HK-2 (cell line): ENCODE data around the gene ATG4B.

Experiments used
- DNase-seq: peaks from one replicate; pipeline ENCODE4 v3.0.0-alpha.2; 2018; ENCODE audit not compliant: unreplicated experiment

Gene ATG4B

DNA sequence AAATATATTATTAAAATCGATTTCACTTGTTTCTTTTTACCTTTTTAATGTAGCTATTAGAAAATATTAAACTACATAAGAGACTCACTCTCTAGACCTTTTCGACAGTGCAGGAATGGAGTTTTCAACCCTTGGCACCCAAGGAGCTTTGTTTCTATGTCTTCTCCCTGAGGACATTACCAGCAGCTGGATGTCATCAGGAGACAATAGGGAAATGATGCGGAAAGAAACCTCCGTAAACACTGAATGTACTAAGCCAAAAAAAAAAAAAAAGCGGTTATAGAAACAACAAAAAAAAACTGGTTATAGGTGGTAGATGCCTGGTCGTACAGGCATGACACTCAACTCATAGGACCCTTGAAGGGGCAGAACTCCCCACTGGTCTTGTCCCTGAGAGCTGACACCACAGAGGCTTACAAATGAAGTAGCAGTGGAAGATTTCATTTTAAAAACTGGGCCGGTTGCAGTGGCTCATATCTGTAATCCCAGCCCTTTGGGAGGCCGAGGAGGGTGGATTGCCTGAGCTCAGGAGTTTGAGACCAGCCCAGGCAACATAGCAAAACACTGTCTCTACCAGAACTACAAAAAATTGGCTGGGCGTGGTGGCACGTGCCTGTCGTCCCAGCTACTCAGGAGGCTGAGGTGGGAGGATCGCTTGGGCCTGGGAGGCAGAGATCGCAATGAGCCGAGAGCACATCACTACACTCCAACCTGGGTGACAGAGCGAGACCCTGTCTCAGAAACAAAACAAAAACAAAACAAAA is 24.3 kb upstream of the ATG4B start:
- DNase-seq, result no peak

DNA sequence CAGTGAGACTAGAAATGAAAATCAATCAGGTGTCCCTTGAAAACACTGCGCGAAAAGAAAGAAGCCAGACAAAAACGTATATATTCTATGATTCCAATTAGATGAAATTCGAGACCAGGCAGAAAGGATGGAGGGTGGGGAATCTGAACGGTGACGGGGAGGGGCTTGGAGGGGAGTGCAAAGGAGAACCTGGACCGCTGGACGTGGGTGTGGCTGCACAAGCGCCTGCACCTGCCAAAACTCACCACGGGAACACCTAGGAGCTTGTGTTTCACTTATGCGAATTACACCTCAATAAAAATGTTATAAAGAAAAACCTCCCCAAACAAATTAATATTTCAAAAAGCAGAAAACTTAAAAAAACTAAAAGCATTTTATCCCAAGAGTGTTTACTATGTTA is 22.5 kb upstream of the ATG4B start:
- no peak for DNase-seq

DNA sequence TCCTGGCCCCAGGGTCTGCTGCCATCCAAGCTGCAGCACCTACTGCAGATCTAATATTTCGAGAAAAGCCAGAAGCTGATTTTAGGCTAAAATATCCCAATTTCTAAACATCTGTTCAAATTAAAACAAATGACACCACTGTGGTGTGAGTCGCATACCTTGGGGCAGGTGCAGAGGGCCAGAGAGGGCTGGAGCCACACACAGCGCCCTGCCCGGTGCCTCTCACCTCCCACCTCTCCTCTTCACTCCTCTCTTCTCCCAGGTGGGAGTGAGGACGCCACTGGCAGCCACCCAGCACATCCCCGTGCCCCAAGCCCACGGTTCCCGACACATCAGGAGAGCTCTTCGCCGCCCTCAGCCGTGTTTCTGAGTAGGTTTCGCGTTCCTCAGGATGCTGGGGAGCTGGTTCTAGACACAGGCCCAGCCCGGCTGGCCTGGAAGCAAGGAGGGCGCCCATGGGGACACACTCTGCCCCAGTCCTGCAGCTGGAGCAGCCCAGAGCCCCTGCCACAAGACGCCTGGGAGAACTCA is 21.9 kb upstream of the ATG4B start:
- DNase-seq, result no peak

GRCh38 chr2:241616168-241617125 is 21.0 kb upstream of the ATG4B start:
- no peak for DNase-seq

DNA sequence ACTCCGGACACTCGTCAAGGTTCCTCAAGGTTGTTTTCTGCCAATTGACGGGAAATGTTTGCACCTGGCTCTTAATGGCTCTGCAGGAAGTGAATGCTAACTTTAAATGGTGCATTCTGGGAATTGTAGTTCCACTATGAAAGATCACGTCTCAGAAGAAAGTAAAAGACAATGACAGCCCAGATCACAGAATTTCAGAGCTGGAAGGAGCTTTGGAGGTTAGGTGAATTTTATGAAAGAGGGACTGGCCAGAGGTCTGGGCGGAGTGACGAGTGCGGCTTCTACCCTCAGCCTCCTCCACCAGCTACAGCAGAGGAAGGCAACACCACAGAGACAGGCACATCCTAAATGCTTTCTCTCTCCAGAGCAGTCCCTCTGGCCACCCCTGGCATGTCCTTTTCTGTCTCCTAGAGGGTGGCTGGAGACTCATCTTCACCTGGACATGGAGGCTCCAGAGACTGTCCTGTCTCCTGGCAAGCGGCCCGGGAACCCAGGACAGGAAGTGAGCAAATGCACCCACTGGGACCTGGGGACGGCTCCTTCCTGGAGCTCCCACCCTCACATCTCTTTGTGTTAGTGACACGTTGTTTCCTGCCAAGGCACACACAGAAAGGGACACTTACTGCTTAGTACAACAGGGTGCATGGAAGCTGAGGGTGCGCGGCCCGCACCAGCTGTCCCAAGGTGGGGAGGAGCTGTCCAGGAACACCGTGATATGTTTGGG is 19.9 kb upstream of the ATG4B start:
- peak; percentile 27 for DNase-seq

GRCh38 chr2:241618296-241618805 is 19.1 kb upstream of the ATG4B start:
- no peak for DNase-seq

GRCh38 chr2:241618829-241619228 is 18.7 kb upstream of the ATG4B start:
- DNase-seq, result no peak

DNA sequence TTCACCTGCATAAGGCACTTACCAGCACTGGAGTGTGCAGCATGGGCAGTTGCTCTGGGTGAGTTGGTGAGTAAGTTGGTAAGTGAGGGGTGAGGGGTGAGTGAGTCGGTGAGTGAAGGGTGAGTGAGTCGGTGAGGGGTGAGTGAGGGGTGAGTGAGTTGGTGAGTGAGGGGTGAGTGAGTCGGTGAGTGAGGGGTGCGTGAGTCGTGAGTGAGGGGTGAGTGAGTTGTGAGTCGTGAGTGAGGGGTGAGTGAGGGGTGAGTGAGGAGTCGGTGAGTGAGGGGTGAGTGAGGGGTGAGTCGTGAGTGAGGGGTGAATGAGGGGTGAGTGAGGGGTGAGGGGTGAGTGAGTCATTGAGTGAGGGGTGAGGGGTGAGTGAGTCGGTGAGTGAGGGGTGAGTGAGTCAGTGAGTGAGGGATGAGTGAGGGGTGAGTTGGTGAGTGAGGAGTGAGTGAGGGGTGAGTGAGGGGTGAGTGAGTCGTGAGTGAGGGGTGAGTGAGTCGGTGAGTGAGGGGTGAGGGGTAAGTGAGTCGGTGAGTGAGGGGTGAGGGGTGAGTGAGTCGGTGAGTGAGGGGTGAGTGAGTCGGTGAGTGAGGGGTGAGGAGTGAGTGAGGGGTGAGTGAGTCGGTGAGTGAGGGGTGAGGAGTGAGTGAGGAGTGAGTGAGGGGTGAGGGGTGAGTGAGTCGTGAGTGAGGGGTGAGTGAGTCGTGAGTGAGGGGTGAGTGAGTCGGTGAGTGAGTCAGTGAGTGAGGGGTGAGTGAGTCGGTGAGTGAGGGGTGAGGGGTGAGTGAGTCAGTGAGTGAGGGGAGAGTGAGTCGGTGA is 17.7 kb upstream of the ATG4B start:
- no peak for DNase-seq

- DNase-seq, result peak; percentile 14
Observed at GRCh38 chr2:241620419-241620769, 17.1 kb upstream of the ATG4B start.

GRCh38 chr2:241627675-241628074 is 9.8 kb upstream of the ATG4B start:
- no peak for DNase-seq

DNA sequence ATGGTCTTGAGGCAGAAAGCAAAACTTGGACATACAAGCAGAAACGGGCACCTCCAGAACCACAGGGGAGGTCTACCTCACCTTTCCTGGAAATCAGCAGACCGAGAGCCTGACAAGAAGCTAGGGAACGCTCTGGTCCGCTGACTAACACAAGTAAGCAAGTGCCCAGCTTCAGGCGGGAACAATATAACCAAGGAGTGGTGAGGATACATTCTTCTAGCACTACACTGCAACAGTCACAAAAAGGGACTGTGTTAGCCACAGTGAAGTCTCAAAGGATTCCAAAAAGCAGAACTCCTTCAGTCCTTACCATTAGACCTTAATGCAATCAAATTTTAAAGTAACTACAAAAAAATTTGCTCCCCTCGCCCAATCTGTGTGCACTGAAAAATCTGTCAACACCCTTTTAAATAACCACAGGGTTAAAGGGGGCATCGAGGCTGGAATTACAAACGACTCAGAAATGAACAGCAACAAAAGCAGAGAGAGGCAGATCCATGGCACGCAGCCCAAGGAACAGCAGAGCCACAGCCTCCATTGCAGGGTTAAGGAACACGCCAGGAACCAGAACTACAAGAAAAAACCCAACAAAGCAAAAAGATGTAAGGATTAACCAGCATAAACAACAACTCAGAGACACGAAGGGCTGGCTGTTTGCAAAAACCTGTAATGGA is 7.6 kb upstream of the ATG4B start:
- no peak for DNase-seq

DNA sequence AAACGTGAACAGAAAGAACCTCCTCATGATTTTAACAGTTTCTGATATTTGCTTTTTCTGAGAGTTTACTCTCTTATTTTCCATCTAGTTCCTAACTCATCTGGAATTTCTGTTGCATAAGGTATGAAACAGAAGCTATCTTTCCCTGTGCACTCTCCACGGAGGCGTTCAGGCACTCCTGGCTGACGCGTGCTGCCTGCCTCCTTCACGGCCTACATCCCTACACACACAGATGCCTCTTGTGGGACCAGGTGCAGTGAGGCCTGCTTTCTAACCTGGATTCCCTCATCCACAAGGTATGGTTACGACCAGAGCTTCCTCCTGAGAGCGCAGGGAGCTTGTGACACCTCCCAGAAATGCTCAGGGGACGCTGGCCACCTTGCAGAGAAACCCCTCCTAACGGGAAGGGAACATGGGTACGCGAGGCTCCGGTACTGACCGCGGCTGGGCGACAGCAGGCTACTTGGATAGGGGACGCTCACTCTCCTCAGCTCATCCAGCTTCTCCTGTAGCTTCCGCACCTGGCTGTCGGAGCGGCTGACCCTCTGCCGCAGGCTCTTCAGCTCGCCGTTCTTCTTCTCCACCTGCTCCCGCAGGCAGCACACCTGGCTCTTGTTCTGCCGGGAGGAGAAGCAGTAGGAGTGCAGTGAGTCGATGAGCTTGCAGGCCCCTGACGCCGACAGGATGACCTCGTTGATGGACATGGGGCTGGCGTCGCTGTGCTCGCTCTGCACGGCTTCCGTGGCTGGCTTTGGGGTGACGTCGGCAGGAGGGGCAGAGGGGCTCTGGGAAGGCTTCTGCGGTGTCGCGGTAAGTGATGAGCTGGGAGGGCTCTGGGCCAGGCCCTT is 4.8 kb upstream of the ATG4B start:
- no peak for DNase-seq

- no peak for DNase-seq
Observed at GRCh38 chr2:241633561-241633960, 3.9 kb upstream of the ATG4B start.

DNA sequence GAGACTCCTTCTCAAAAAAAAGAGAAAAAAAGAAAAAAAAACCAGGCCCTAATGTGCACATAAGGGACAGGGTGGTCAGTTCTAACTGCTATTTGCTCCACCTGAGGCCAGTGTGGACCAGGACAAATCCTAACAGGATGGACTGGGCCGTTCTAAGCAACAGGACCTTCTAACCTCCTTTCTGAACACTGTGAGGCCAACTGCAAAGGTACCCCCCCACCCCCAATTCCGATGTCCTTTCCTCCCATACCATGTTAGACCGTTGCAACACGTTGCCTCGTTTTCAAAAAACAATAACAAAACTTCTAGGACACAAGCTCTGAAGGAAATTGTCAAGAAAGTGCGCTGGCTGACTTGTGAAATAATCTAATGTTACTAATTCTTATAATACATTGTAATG is 1.7 kb upstream of the ATG4B start:
- no peak for DNase-seq

DNA sequence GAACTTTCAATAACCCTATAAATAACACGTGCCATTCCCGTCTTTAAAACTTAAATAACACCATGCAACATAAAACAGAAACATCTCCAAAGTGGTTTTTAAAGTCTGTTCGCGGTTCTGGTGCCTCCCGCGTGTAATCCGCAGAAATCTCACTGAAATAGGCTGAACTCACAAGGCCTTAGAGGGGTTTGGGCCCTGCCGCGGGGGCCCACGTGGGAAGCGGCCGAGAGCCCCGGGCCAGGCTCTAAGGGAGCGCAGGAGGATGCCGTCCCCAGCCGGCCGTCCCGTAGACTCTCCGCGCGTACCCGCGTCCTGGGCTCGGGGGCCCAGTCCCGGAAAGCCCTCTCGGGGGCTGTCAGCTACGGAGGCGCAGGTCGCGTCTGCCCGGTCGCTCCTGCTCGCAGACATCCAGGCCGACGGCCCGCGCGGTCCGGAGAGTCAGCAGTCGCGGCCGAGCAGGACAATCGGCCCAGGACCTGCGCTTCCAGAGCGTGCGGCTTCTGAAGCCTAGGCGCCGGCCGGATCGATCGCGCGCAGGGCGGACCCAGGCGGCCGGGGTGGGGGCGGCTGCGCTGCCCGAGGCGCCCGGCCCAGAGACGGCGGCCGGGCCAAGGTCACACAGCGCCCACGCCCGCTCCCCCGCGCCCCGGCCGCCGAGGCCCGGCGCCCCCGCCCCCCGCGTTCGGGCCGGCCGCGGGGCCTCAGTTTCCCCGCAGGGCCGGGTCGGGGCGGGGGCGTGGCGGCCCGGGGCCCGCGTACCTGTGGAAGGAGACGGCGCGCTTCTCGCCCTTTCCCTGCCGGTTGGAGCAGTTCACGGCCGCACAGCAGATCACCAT is 1.1 kb upstream of the ATG4B start:
- DNase-seq, result peak; percentile 55

- no peak for DNase-seq
Observed at GRCh38 chr2:241637795-241638660, 535 bp downstream of the ATG4B start.

GRCh38 chr2:241638940-241639339 is 1.4 kb downstream of the ATG4B start:
- DNase-seq, result no peak

DNA sequence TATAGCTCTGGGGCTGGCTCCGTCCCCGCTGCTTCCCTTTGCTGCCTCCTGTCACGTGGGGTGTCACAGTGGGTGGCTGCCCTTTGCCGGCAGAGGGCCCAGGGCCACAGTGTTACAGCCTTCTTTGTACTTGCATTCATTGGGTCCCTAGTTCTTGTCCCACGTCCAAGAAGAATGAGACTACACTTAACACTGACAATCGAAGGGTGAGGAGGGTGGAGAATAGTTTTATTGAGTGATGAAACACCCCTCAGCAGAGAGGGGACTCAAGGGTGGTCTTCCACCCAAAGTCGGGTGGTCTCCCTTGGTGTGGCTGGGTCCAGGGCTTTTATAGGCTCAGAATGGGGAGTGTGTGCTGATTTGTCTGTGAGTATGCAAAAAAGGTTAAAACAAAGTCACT is 1.9 kb downstream of the ATG4B start:
- no peak for DNase-seq
